Thoracic aorta (tissue), 2 donors: ENCODE results near the gene UCHL1. TPM values are rescaled to one million over a fixed set of nuclear protein-coding genes. Genes with fewer than 3 reads are reported as not detected.
"Not testable (repeated sequence)": the region's sequence is repeated elsewhere in the genome, so short reads cannot be mapped to it uniquely, and the experiment has no call there.

Experiments
- ATAC-seq: fragments of 150-250 bp; one replicate; pipeline ENCODE4 v1.8.0; 2017; ENCODE audit warnings: low read depth; ENCODE audit not compliant: insufficient number of reproducible peaks, low FRiP score
- DNase-seq: peaks from one replicate; pipeline ENCODE4 v3.0.0-alpha.2; 2020; ENCODE audit warnings: low spot score
- H3K27ac ChIP-seq, 2 donors: fragments of 200-600 bp; sonication (generic); 1 replicate in 1 of 2; 2 replicates in 1 of 2; pipeline ENCODE4 v1.5.1; 2016; ENCODE audit warnings: mild to moderate bottlenecking in 2 of 2, moderate library complexity in 2 of 2
- H3K27me3 ChIP-seq: fragments of 200-600 bp; sonication (generic); replicated peaks from 2 replicates; pipeline ENCODE4 v1.6.0; 2016; ENCODE audit warnings: mild to moderate bottlenecking; ENCODE audit not compliant: insufficient read depth
- H3K36me3 ChIP-seq: fragments of 200-600 bp; sonication (generic); one replicate; pipeline ENCODE4 v1.5.1; 2016
- H3K4me1 ChIP-seq, 2 donors: fragments of 200-600 bp; sonication (generic); 1 replicate in 1 of 2; 2 replicates in 1 of 2; pipeline versions ENCODE4 v1.5.1 to v1.6.0; 2016; ENCODE audit warnings: low read depth in 2 of 2, mild to moderate bottlenecking in 1 of 2; ENCODE audit not compliant: control insufficient read depth in 1 of 2
- H3K4me3 ChIP-seq: fragments of 200-600 bp; sonication (generic); 2 replicates; pipeline ENCODE4 v1.5.1; 2016; ENCODE audit warnings: mild to moderate bottlenecking
- H3K9me3 ChIP-seq: fragments of 200-600 bp; sonication (generic); 2 replicates; pipeline ENCODE4 v1.5.1; 2016
- CTCF ChIP-seq: fragments of 200-600 bp; sonication (generic); IDR thresholded peaks from one replicate; pipeline ENCODE4 v1.5.1; 2019; ENCODE audit warnings: antibody characterized with exemption
- total RNA-seq, 2 donors: library from RNA; depleted of rRNA; stranded (reverse); fragments of >200 nt; gene quantifications; one replicate each; pipeline versions ENCODE4 v1.1.0 to v1.2.3, GENCODE V29; 2016

The UCHL1 gene
- total RNA-seq, 2 donors from 2014 or later, result 64.7 to 146 TPM

- Histone ChIP-seq H3K4me3 (no peak overlapping the region), H3K36me3 (no peaks in the 10 kb centered on the region), H3K4me1 (no peaks in the 10 kb centered on the region), H3K27me3 (no peaks in the 10 kb centered on the region), H3K9me3 (no peaks in the 10 kb centered on the region), H3K27ac (no peak overlapping the region)
- TF ChIP-seq CTCF, result no peak
- no peak for ATAC-seq
- DNase-seq, result no peak
Observed at GRCh38 chr4:41305476-41305875, 48.7 kb downstream of the UCHL1 start.

GRCh38 chr4:41307638-41308037, 50.9 kb downstream of the UCHL1 start:
- Histone ChIP-seq H3K27me3 (no peaks in the 10 kb centered on the region), H3K27ac (no peak overlapping the region), H3K4me3 (no peak overlapping the region), H3K36me3 (no peaks in the 10 kb centered on the region), H3K4me1 (no peaks in the 10 kb centered on the region), H3K9me3 (no peaks in the 10 kb centered on the region)
- TF ChIP-seq CTCF, result no peak
- ATAC-seq, result no peak
- DNase-seq, result no peak

GRCh38 chr4:41308398-41308797, 51.7 kb downstream of the UCHL1 start:
- ATAC-seq (no peak), DNase-seq (no peak)
- no peak for TF ChIP-seq CTCF

GRCh38 chr4:41315426-41315825, 58.7 kb downstream of the UCHL1 start:
- ATAC-seq, DNase-seq, H3K4me1 ChIP-seq, H3K27ac ChIP-seq, H3K4me3 ChIP-seq, H3K36me3 ChIP-seq, H3K9me3 ChIP-seq, H3K27me3 ChIP-seq: not testable (repeated sequence)

More at GRCh38 chr4:41308398-41308797, 51.7 kb downstream of the UCHL1 start:
- no peaks in the 10 kb centered on the region for H3K9me3 ChIP-seq
- no peaks in the 10 kb centered on the region for H3K4me1 ChIP-seq
- no peaks in the 10 kb centered on the region for H3K27me3 ChIP-seq
- H3K4me3 ChIP-seq, result no peak overlapping the region
- no peaks in the 10 kb centered on the region for H3K36me3 ChIP-seq
- H3K27ac ChIP-seq, result no peak overlapping the region

GRCh38 chr4:41315862-41316261, 59.1 kb downstream of the UCHL1 start:
- no peaks in the 10 kb centered on the region for H3K4me1 ChIP-seq
- no peaks in the 10 kb centered on the region for H3K27me3 ChIP-seq
- ATAC-seq, result no peak
- no peaks in the 10 kb centered on the region for H3K36me3 ChIP-seq
- H3K27ac ChIP-seq, result no peak overlapping the region
- H3K9me3 ChIP-seq, result no peaks in the 10 kb centered on the region
- no peak for TF ChIP-seq CTCF
- no peak overlapping the region for H3K4me3 ChIP-seq
- no peak for DNase-seq

Other genes with a start within 250 kb of the UCHL1 start
- gene APBB2, start 42.4 kb upstream of the UCHL1 start, total RNA-seq, result 100 to 1,000 TPM; 134 to 137 TPM